HG02763 (cell line): ENCODE results near the gene ERC2.

Source experiments
- ATAC-seq: cut with Tn5 transposase; IDR thresholded peaks from one replicate; pipeline ENCODE4 v1.9.1; 2021; ENCODE audit warnings: mild to moderate bottlenecking, moderate library complexity; ENCODE audit not compliant: unreplicated experiment

Gene ERC2

GRCh38 chr3:55807210-55807609 is 661.1 kb downstream of the ERC2 start:
- ATAC-seq, result no peak

GRCh38 chr3:55805169-55805568 is 663.1 kb downstream of the ERC2 start:
- no peak for ATAC-seq

- ATAC-seq, result no peak
Observed at GRCh38 chr3:55804170-55805095, 663.8 kb downstream of the ERC2 start.

DNA sequence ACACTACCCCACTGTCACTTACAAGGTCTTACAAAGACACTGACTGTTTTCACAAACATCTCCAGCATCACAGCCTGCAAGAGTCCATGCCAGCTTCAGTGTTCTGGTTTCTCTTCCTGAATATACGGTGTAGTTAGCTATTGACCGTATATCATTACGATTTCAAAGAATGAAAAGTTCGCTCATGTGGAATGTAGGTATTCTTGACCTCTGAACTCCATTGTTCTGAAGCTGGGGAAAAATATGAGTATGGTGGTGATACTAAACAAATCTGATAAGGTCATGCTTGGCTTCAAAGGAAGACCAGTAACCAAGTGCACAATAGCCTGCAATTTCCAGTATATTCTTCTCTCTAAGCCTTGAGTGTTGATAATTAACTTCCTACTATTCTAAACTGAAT is 665.5 kb downstream of the ERC2 start:
- ATAC-seq, result no peak

- ATAC-seq, result no peak
Observed at GRCh38 chr3:55801676-55802075, 666.6 kb downstream of the ERC2 start.

GRCh38 chr3:55801068-55801467 is 667.2 kb downstream of the ERC2 start:
- ATAC-seq, result no peak

DNA sequence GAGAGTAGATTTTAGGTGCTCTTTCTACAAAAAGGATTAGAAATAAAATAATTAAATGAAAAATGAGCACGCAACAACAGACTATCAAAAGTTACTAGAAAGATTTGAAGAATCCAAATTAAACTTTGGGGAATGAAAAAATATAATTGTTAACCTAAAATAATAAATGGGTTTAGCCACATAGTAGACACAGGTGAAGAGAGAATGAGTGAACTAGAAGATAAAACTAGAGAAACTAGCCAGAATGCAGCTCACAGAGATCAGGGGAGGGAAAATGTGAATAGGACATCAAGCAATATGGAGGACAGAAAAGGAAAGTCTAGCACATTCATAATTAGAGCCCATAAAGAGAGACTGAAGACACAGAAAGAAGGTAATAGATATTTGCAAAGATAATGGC is 670.5 kb downstream of the ERC2 start:
- no peak for ATAC-seq

DNA sequence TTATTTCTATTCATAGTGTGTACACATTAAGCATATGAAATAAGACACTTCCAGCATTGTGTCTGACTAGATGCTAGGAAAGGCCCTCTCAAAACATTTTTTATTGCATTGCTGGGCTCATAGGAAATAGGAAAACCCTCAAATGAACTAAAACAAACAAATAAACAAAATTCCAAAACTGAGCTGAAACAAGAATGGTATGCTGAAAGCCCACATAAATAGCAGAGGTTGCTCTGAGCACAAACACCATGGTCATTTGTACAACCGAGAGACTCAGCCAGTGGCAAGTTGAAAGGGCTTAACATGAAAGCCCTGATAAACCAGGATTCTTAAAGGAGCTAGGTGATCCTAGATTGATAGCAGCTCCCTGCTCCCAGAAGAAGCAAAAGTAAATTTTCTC is 671.2 kb downstream of the ERC2 start:
- ATAC-seq, result no peak

DNA sequence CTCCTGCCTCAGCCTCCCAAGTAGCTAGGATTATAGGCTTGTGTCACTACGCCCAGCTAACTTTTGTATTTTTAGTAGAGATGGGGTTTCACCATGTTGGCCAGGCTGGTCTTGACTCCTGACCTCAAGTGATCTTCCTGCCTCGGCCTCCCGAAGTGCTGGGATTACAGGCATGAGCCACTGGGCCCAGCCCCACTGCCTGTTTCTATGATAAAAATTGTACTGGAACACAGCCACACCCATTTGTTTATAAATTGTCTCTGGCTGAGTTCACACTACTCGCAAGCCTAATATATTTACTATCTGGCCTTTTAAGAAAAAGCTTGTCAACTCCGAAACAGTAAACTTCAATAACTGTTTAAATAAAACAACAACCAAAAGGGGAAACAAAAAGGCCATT is 671.7 kb downstream of the ERC2 start:
- no peak for ATAC-seq

DNA sequence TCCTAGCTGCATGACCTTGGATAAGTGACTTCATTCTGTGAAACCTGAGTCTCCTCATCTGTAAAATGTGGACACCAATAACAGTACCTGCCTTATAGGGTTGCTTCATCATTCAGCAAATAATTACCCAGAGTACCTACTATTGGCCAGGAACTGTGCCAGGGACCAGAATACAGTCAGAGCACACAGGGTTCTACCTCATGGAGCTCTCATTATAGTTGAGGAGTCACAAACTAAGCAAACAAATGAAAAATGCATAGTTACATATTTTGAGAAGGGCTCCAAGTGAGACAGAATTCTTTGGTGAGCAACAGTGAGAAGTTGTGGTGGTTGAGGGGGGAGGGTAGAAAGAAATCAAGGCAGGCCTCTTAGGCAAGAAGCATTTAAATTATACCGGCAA is 672.5 kb downstream of the ERC2 start:
- no peak for ATAC-seq

GRCh38 chr3:55795296-55795695 is 673.0 kb downstream of the ERC2 start:
- ATAC-seq, result no peak

DNA sequence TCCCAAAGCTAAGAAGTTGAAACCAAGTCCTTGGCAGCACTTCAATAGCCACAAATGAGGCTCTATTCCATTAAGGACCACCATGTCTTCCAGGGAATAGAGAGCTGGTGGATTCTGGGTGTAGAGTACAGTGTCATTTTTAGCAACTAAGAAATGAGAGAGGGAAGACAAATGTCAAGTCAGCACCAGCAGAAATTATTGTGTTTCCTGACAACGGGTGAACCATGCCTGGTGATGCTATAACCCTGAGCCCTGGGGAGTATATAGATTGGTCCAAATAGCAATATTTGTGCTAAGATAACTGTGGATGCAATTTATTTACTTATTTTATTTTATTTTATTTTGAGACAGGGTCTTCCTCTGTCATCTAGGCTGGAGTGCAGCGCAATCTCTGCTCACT is 675.5 kb downstream of the ERC2 start:
- ATAC-seq, result no peak

DNA sequence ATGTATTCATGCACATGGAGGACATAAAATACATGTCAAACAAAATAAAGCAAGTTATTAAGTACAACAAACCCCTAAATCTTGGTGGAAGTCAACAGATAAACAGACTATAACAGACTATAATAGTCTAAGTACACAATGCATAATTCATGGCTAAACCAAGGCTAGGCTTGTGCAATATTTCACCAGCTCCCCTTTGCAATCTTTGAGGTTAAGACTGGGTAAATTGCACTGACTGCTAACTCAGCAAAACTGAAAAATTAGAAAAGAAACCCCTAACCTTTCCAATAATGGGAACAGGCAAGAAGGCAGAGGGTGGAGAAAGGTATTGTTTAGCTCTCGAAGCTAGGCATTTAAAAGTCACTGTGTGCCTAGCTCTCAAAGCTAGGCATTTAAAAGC is 676.3 kb downstream of the ERC2 start:
- no peak for ATAC-seq

DNA sequence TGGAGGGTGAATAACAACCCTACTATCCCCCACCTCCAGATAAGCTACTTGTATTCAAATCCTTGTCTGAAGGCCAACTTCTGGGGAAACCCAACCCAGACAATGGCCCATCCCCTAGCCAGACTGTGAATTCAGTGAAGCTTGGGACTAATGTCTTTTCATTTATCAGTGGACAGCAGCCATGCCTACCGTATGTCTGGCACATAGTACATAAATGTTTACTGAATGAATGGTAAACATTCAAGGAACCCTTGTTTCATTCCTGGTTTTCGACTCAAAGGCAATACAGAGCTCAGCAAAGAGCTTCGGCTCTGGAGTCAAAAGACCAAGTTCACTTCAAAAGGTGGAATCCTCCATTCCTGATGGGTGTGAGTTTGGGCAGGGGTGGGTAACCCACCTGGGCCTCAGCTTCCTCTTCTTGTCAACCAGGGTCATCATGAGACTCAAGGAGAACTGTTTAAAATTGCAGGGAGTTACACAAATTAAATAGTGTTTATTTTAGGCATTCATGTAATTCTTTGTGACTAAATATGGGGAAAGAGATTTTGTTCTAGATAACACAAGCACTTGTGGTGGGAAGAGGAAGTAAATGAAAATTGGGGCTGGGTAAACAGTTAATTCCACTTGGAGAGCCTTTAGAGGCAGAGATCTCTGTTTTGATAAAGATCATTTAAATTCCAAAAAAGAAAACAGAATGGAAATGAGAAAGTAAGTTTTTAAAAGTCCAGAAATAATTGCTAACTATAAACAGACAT is 677.5 kb downstream of the ERC2 start:
- ATAC-seq, result no peak

DNA sequence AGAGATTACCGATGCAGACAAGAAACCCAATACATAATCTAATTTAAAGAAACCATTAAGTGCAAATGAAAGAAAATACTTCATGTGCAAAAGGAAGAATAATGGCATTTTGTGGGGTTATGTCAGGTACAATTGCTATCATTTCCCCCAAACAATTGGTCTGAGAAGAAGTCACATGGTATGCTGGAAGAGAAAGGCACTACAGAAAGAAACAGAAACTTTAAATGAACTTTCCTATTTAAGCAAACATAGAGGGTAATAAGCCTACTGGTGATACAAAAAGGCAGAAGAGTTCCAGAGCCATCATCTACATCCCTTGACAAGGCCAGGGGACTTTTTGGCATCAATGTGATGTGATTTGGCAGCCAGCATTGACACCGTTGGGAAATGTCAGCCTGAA is 678.8 kb downstream of the ERC2 start:
- ATAC-seq, result no peak

GRCh38 chr3:55782807-55783206 is 685.5 kb downstream of the ERC2 start:
- no peak for ATAC-seq

- no peak for ATAC-seq
Observed at GRCh38 chr3:55782351-55782750, 685.9 kb downstream of the ERC2 start.

GRCh38 chr3:55780913-55781312 is 687.4 kb downstream of the ERC2 start:
- no peak for ATAC-seq

DNA sequence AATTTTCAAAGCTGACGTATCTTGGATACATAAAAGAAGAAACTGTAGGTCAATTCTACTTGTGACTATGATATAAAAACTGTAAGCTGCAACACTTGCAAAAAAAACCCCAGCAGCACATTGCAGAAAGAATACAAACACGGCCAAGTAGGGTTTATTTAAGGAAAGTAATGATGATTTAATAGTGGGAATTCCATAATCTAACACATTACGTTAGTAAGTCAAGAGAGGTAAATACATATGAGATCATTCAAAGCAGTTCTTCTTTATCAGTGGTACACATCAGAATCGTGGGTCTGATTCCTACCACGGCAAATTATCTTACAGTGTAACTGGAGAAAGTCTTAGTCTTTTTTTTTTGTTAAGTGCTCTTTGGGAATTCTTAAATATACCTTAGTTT is 688.7 kb downstream of the ERC2 start:
- no peak for ATAC-seq

DNA sequence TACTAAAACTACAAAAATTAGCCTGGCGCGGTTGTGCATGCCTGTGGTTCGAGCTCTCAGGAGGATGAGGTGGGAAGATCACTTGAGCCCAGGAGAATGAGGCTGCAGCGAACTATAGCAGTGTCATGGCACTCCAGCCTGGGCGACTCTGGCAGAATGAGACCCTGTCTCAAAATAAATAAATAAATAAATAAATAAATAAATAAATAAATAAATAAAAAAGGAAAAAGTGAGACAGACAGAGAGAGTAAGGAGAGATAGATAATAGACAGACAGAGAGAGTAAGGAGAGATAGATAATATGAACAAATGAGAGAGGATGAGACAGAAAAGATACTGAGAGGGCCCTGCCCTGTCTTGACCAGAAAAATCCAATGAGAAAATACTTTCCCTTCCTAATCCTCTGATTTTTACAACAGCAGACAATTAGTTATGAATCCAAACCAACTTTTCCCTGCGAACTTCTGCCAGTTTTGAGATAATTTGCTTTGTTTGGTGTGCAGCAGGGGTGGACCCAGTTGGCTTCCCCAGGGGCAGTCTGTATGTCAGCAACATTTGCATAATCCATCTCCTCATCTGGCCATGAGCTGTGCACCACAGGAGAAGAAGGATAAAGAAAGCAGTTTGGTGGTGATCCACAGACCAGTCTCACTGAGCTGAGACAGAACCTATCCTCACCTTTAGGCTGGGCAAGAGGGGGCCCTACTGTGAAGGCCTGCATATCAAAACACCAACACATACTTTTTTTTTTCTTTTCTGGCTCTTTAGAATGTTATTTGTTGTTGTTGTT is 692.7 kb downstream of the ERC2 start:
- no peak for ATAC-seq

GRCh38 chr3:55774856-55775255 is 693.4 kb downstream of the ERC2 start:
- no peak for ATAC-seq
